NCI-H128 (cell line): ENCODE results near the gene EFR3B.

Experiments
- DNase-seq: peaks from one replicate; lab custom pipeline; 2025; ENCODE audit not compliant: unreplicated experiment; lab: John Stamatoyannopoulos, UW

EFR3B gene

GRCh38 chr2:25178976-25179375 is 137.1 kb downstream of the EFR3B start:
- no peak for DNase-seq

GRCh38 chr2:25184254-25184653 is 142.4 kb downstream of the EFR3B start:
- no peak for DNase-seq

DNA sequence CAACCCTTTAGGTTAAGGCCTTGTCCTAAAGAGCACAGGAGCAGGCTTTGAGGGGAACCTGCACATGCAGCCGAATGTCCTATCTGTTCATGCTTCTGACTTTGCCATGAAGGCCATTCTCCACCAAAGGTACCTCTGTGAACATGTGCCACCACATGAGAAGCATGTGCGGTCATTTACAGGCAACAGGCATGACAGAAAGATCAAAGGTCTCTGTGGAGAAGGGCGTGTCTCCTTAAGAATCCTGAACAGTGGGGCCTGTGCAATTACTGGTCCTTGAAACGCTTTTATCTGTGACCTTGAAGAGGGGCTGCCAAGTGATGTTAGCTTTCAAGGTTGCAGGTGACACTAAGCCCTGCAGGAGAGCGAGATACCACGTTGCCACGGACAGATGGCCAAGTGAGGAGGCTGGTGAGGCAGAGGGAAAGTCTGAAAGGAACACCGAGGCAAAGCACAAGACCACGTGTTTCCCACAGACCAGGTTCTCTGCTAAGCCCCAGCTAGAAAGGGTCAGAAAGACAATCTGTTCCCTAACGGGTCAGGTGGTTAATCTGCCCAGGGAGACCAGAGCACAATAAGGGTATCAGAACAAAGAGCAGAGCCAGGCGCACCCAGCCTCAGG is 146.0 kb downstream of the EFR3B start:
- no peak for DNase-seq

DNA sequence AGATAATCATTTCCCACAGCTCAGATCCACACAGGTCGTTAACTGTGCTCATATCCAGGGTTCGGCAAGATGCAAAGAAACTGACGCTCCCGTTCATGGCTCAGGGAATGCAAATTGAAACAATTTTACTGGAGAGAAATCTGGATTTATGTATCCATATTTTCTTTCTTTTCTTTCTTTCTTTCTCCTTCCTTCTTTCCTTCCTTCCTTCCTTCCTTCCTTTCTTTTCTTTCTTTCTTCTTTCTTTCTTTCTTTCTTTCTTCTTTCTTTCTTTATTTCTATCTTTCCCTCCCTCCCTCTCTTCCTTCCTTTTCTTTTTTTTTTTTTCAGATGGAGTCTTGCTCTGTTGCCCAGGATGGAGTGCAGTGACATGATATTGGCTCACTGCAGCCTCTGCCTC is 146.5 kb downstream of the EFR3B start:
- DNase-seq, result no peak

DNA sequence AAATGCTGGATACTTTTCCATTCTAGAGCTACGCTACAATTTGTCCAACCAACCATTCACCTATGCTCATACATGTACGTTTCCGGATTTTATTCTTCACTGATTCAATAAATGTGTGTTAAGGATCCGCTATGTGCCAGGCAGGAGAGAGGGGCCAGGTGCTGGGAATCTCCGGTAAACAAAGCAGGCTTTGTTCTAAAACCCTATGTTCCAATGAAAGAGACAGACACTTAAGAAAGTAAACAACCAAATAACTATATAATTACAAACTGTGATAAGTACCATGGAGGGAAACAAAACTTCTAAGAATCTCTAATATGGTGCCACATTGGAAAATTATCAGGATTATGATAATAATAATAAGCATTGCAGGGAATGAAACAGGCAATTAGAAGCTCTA is 148.7 kb downstream of the EFR3B start:
- DNase-seq, result peak; percentile 27

DNA sequence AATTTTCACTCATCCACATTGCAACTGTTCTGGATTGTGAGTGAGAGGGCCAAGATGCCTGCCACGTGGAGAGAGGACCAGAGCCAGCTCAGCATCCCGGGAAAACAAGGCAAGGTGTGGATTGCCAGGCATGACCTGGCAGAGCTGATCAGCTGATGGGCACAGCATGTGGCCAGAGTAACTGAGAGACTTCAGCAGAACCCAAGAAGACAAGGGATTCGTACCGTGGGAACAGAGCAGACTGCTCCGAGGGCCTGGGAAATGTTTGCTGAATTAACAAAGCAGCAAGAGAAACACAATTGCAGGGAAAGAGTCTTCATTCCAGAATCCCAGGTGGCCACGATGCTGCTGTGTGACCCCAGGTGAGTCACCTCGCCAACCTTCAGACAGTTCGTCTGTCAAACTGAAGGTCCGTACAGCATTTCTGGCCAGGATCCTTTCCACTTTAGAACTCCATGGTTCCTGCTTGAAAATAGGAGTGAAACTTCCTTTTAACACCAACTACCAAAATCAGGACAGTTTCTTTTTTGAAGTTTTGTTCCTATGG is 152.8 kb downstream of the EFR3B start:
- DNase-seq, result no peak

DNA sequence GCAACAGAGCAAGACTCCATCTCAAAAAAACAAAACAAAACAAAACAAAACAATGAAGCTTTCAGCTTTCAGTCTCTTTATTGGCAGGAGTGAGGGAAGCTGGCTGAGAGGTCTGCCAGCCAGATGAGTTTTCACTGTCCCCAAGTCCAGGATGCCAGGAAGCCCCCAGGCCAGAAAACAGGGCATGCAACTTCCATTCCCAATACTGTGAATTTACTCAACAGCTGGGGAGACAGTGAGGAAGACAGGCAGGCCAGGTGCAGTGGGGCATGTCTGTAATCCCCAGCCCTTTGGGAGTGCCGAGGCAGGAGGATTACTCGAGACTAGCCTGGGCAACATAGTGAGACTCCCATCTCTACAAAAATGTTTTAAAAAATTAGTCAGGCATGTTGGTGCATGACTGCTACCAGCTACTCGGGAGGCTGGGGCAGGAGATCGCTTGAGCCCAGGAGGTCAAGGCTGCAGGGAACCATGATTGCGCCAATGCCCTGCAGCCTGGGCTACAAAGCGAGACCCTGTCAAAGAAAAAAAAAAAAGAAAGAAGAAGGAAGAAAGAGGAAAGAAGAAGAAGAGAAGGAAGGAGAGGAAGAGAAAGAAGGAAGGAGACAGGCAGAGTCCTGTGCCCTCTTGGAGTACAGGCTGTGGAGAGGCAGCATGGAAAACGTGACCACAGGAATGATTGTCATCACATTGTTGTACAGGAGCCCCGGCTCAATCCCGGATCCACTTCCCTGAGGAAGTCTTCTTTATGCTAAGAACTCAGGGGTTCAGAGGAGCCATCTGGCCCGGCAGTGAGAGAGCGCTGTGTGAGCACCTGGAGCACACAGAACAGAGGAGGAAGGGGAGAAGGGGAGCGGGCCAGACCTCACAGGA is 155.7 kb downstream of the EFR3B start:
- DNase-seq, result no peak

DNA sequence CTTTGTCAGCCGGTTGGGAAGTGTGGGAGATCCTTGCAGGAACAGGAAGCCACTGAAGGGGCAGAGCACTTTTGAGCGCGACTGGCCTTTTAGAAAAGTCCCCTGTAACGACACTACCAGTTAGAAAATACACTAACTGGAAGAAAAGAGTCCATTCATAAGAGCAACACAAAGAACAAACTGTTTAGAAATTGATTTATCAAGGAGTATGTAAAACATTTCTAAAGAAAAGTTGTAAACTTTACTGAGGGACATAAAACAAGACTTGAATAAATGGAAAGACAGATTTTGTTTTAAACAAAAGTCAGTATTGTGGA is 156.3 kb downstream of the EFR3B start:
- DNase-seq, result no peak

- no peak for DNase-seq
Measured at GRCh38 chr2:25198576-25198975, 156.7 kb downstream of the EFR3B start.

GRCh38 chr2:25201265-25201664 is 159.4 kb downstream of the EFR3B start:
- no peak for DNase-seq

- DNase-seq, result no peak
Measured at GRCh38 chr2:25201794-25202193, 159.9 kb downstream of the EFR3B start.

GRCh38 chr2:25202275-25202674 is 160.4 kb downstream of the EFR3B start:
- no peak for DNase-seq

DNA sequence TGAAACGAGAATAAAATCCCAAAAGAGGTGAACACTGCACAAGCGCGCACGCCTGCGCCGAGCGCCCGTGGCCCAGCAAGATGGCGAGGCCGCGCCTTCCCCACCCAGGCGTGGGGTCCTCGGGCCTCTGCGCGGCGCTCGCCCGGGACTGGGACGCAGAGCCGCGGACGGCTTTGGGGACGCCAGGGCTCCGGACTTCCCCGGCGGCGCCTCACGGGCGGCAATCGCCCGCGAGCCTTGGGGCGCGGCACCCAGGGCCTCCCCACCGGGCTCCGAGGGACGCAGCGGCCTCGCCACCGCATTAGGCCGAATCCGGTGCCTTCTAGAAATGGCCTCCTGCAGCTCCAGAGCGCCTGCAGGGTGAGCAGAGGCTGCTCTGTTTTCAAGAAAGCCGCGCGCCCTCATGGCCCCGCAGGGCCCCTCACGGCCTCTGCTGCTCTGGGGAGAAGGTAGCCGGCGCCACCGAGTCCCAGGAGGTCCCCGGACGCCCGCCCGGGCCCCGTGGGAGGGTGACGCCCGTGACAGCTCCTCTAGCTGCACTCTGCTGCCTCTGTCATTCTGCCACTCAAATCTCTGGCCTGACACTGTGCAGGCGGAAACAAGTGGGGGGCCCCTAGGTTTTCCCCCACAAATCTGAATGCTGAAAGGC is 162.4 kb downstream of the EFR3B start:
- no peak for DNase-seq

- no peak for DNase-seq
Measured at GRCh38 chr2:25207078-25207545, 165.2 kb downstream of the EFR3B start.
